ENCODE results near the gene ZBTB47. TPM values are rescaled to one million over a fixed set of nuclear protein-coding genes. Genes with fewer than 3 reads are reported as not detected.

Gene ZBTB47
- total RNA-seq, 1 experiment from 2014 or later, result 2.9 TPM

- in situ Hi-C loops (cut with HindIII; ENCODE audit: low pct_unique_long_range_greater_than_20kb, low sequenced_read_pairs), result no loop called here
- no peak for DNase-seq (ENCODE audit: low read depth, low spot score)
Measured at GRCh38 chr3:42689421-42690014, 36.0 kb downstream of the ZBTB47 start.

- no peak for DNase-seq (ENCODE audit: low read depth, low spot score)
- in situ Hi-C loops (cut with HindIII; ENCODE audit: low pct_unique_long_range_greater_than_20kb, low sequenced_read_pairs), result no loop called here
Measured at GRCh38 chr3:42690191-42690590, 36.7 kb downstream of the ZBTB47 start.

- DNase-seq (ENCODE audit: low read depth, low spot score), result no peak
- in situ Hi-C loops (cut with HindIII; ENCODE audit: low pct_unique_long_range_greater_than_20kb, low sequenced_read_pairs), result no loop called here
Measured at GRCh38 chr3:42690766-42691680, 37.5 kb downstream of the ZBTB47 start.

- no peak for DNase-seq (ENCODE audit: low read depth, low spot score)
- in situ Hi-C loops (cut with HindIII; ENCODE audit: low pct_unique_long_range_greater_than_20kb, low sequenced_read_pairs), result no loop called here
Measured at GRCh38 chr3:42691816-42692666, 38.5 kb downstream of the ZBTB47 start.

GRCh38 chr3:42692667-42693529, 39.4 kb downstream of the ZBTB47 start:
- in situ Hi-C loops (cut with HindIII; ENCODE audit: low pct_unique_long_range_greater_than_20kb, low sequenced_read_pairs), result no loop called here

GRCh38 chr3:42693530-42693930, 40.0 kb downstream of the ZBTB47 start:
- in situ Hi-C loops (cut with HindIII; ENCODE audit: low pct_unique_long_range_greater_than_20kb, low sequenced_read_pairs), result no loop called here
- no peak for DNase-seq (ENCODE audit: low read depth, low spot score)

More at GRCh38 chr3:42692667-42693529, 39.4 kb downstream of the ZBTB47 start:
- DNase-seq (ENCODE audit: low read depth, low spot score), result no peak

GRCh38 chr3:42694366-42694765, 40.9 kb downstream of the ZBTB47 start:
- no peak for DNase-seq (ENCODE audit: low read depth, low spot score)
- in situ Hi-C loops (cut with HindIII; ENCODE audit: low pct_unique_long_range_greater_than_20kb, low sequenced_read_pairs), result no loop called here

GRCh38 chr3:42696356-42697288, 43.1 kb downstream of the ZBTB47 start:
- no peak for DNase-seq (ENCODE audit: low read depth, low spot score)
- in situ Hi-C loops (cut with HindIII; ENCODE audit: low pct_unique_long_range_greater_than_20kb, low sequenced_read_pairs), result no loop called here

GRCh38 chr3:42697289-42698051, 44.0 kb downstream of the ZBTB47 start:
- DNase-seq (ENCODE audit: low read depth, low spot score), result no peak
- in situ Hi-C loops (cut with HindIII; ENCODE audit: low pct_unique_long_range_greater_than_20kb, low sequenced_read_pairs), result no loop called here

GRCh38 chr3:42698216-42698910, 44.9 kb downstream of the ZBTB47 start:
- in situ Hi-C loops (cut with HindIII; ENCODE audit: low pct_unique_long_range_greater_than_20kb, low sequenced_read_pairs), result no loop called here
- no peak for DNase-seq (ENCODE audit: low read depth, low spot score)

GRCh38 chr3:42698911-42699230, 45.4 kb downstream of the ZBTB47 start:
- DNase-seq (ENCODE audit: low read depth, low spot score), result no peak
- in situ Hi-C loops (cut with HindIII; ENCODE audit: low pct_unique_long_range_greater_than_20kb, low sequenced_read_pairs), result no loop called here

- in situ Hi-C loops (cut with HindIII; ENCODE audit: low pct_unique_long_range_greater_than_20kb, low sequenced_read_pairs), result no loop called here
- no peak for DNase-seq (ENCODE audit: low read depth, low spot score)
Measured at GRCh38 chr3:42699511-42699971, 46.0 kb downstream of the ZBTB47 start.

- DNase-seq (ENCODE audit: low read depth, low spot score), result no peak
- in situ Hi-C loops (cut with HindIII; ENCODE audit: low pct_unique_long_range_greater_than_20kb, low sequenced_read_pairs), result no loop called here
Measured at GRCh38 chr3:42700366-42701288, 47.1 kb downstream of the ZBTB47 start.

GRCh38 chr3:42701371-42702065, 48.0 kb downstream of the ZBTB47 start:
- in situ Hi-C loops (cut with HindIII; ENCODE audit: low pct_unique_long_range_greater_than_20kb, low sequenced_read_pairs), result no loop called here
- peak; percentile 50 for DNase-seq (ENCODE audit: low read depth, low spot score)

All from SK-MEL-5 (cell line).